T-cell (primary cell): ENCODE measurements around the gene IL34. TPM values are rescaled to one million over a fixed set of nuclear protein-coding genes. Genes with fewer than 3 reads are reported as not detected.

Experiments
- total RNA-seq, 35 experiments: library from RNA in 6 of 35; stranded (reverse) in 6 of 35; fragments of 120-200 nt in 1 of 35; gene quantifications; one replicate each; pipeline versions ENCODE4 v1.2.1 to v1.2.4 and lab custom pipeline; 2013 to 2026

Gene IL34
- total RNA-seq, 5 donors from 2014 or later (not counting 1 experiment from before 2014, with no cell fraction given) = 0.20 to 0.53 (median 0.45) TPM; not detected in 2

Other genes starting within 250 kb of the IL34 start
- gene ST3GAL2, start 207.5 kb upstream of the IL34 start, total RNA-seq = 10 to 100 TPM; 18.9 to 35.1 (median 30.2) TPM
- 10 to 100 TPM; 28.7 to 43.4 (median 37.9) TPM for gene FCSK, start 192.0 kb upstream of the IL34 start, total RNA-seq
- 10 to 100 TPM; 49.5 to 70.6 (median 60.6) TPM for gene COG4, start 123.0 kb upstream of the IL34 start, total RNA-seq
- gene SF3B3, start 122.7 kb upstream of the IL34 start, total RNA-seq = 100 to 1,000 TPM; 202 to 291 (median 264) TPM
- 1 to 10 TPM; 2.2 to 7.1 (median 5.1) TPM for gene MTSS2, start 39.5 kb downstream of the IL34 start, total RNA-seq
- gene VAC14, start 154.6 kb downstream of the IL34 start, total RNA-seq = 10 to 100 TPM; 40.3 to 48.0 (median 44.0) TPM